ENCODE measurements around the gene DDAH1.

Gene DDAH1

GRCh38 chr1:85437139-85437538 is 27.8 kb downstream of the DDAH1 start:
- no peak for DNase-seq

- DNase-seq: no peak
Observed at GRCh38 chr1:85433096-85433495, 31.9 kb downstream of the DDAH1 start.

- DNase-seq: no peak
Observed at GRCh38 chr1:85428471-85429089, 36.4 kb downstream of the DDAH1 start.

GRCh38 chr1:85427849-85428248 is 37.1 kb downstream of the DDAH1 start:
- no peak for DNase-seq

- DNase-seq: no peak
Observed at GRCh38 chr1:85427331-85427730, 37.6 kb downstream of the DDAH1 start.

GRCh38 chr1:85421179-85421578 is 43.8 kb downstream of the DDAH1 start:
- no peak for DNase-seq

GRCh38 chr1:85420199-85420598 is 44.8 kb downstream of the DDAH1 start:
- DNase-seq: no peak

GRCh38 chr1:85417876-85418275 is 47.1 kb downstream of the DDAH1 start:
- DNase-seq: no peak

- DNase-seq: no peak
Observed at GRCh38 chr1:85417017-85417416, 47.9 kb downstream of the DDAH1 start.

- no peak for DNase-seq
Observed at GRCh38 chr1:85413169-85413568, 51.8 kb downstream of the DDAH1 start.

- no peak for DNase-seq
Observed at GRCh38 chr1:85411567-85412305, 53.2 kb downstream of the DDAH1 start.

- no peak for DNase-seq
Observed at GRCh38 chr1:85409516-85409915, 55.4 kb downstream of the DDAH1 start.

GRCh38 chr1:85407746-85408377 is 57.1 kb downstream of the DDAH1 start:
- no peak for DNase-seq

- DNase-seq: no peak
Observed at GRCh38 chr1:85406887-85407533, 57.9 kb downstream of the DDAH1 start.

GRCh38 chr1:85406081-85406480 is 58.9 kb downstream of the DDAH1 start:
- DNase-seq: no peak

GRCh38 chr1:85404408-85404807 is 60.6 kb downstream of the DDAH1 start:
- DNase-seq: no peak

- DNase-seq: no peak
Observed at GRCh38 chr1:85398391-85399064, 66.4 kb downstream of the DDAH1 start.

- DNase-seq: no peak
Observed at GRCh38 chr1:85397490-85398032, 67.4 kb downstream of the DDAH1 start.

GRCh38 chr1:85396194-85396593 is 68.8 kb downstream of the DDAH1 start:
- DNase-seq: no peak

- no peak for DNase-seq
Observed at GRCh38 chr1:85394130-85394529, 70.8 kb downstream of the DDAH1 start.

GRCh38 chr1:85393490-85393889 is 71.5 kb downstream of the DDAH1 start:
- no peak for DNase-seq

- no peak for DNase-seq
Observed at GRCh38 chr1:85388416-85388815, 76.5 kb downstream of the DDAH1 start.

GRCh38 chr1:85387781-85388180 is 77.2 kb downstream of the DDAH1 start:
- DNase-seq: no peak
